SHP77 treated with DMSO at 0.1 percent for 48 hours (cell line): ENCODE measurements around the gene PPIF.

Experiments used
- DNase-seq: peaks from one replicate; lab custom pipeline; 2025; lab: John Stamatoyannopoulos, UW

The PPIF gene

DNA sequence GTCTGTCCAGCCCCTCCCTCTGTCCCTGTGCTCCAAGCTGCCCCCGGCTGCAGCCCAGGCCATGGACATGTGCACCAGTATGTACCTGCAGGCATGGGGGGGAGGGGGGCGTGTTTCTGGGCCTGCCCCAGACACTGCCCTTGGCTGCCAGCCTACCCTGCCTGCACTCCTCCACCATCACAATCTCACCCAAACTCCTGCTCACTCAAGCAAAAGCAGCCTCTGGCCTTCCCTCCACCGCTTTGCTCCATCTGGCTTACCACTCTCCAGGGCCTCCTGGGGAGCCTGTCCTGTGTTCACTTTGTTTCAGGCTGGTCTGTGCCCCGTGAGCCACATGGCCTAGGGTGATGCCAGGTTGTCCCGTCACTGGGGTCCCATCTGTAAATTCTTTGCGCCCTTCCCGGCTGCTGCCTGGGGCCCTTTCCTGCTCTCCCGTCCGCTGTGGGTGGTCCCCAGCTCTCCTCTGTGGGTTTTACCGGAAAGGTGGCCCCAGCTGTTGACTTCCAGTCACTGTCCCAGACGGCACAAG, 33.3 kb upstream of the PPIF start:
- DNase-seq, result no peak

DNA sequence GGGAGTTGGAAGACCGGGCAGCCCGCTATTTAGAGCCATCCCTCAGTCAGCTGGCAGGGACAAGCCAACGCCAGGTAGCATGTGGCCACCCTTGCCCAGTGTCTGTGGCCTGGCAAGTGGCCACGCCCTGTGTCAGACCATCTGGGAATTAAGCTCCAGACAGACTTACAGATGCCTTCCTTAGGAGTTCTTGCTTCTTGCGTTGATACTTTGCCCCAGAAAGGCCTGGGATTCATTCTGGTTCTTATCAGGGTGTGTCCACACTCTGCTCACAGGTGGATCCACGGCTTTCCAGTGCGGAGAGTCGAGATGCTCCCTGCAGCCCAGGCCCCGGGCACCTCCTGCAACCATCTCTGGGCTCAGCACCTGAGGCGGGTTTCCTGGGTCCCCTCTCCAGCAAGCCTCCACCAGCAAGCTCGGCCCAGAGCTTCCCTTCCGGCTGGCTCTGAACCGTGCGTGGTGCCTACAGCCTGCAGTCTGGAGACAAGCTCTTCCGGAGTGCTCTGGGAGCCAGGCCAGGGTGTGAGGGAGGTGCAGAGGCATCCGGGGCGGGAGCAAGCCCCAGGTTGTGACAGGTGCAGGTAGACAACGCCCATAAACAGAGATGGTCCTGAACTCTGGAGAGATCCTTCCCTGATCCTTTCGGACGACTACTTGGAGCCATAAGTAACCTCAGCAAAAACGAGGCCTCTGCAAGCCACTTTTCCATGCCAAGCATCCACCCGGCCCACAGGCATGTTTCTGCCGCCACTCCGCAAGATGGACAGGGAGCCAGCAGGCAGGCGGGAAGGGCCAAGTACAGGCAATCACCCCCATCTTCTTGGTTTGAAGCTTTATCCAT, 32.3 kb upstream of the PPIF start:
- no peak for DNase-seq

DNA sequence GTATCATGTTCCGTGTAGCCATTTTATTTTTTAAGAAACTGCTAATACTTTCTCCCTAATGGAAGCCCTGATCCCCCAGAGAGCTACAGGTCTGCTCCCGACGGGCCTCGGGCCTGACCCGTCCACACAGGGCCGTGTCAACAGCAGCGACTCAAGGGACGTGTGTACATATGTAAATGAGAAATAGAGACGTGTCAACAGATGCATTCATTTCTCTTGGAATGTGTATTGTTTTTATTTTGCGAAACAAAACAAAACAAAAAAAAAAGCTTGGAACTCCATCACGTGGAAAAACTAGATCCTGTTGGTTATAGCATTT, 31.7 kb upstream of the PPIF start:
- no peak for DNase-seq

DNA sequence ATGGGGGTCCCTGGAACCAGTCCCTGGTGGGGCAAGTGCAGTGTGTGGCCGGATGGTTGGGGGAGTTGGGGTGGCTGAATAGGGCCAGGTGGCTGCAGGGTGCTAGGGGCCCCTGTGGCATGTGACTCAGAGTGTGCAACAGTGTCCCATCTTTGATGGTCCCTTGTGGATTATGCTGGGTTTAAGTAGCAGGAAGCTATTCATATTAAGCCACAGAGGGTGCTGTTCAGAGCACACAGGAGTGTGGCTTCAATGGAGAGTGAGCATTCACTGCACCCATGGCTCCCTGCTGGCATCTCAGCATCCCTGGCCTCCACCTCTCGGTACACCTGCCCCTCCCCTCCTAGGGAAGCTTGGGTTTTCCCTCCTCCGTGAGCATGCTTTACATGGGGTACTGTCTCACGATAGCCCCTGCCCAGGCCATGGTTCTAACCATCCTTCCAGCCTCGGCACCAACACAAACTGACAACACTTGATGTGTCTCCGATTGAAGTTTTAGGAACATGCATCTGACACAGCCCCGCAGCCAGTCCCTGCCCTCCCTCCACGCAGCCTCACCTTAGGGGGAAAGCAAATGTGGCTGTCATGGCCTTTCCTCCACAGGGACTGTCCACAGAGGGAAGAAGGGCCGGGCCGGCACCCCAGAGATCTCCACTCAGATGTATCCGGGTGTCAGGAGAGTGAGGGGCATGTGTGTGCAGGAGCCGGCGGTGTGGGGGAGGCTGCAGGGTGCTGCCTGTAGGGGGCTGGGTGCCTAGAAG, 30.4 kb upstream of the PPIF start:
- no peak for DNase-seq

DNA sequence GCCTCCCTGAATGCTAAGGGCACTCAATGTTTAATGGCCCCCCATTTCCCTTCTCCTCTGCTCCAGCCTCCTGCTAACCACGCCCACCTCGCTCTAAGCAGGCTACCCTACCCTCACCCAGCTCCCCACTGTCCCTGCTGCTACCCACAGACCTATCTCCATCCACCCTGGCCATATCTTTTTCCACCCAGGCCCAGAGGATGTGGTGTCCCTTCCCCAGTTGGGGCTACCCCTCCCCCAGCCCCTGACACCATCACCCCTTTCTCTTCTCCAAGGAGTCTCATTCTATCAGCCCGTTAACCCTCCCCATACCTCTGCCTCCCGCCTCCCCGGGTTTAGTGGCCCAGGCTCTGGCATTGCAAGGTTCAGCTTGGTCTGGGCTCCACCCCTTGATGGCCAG, 28.9 kb upstream of the PPIF start:
- DNase-seq, result no peak

DNA sequence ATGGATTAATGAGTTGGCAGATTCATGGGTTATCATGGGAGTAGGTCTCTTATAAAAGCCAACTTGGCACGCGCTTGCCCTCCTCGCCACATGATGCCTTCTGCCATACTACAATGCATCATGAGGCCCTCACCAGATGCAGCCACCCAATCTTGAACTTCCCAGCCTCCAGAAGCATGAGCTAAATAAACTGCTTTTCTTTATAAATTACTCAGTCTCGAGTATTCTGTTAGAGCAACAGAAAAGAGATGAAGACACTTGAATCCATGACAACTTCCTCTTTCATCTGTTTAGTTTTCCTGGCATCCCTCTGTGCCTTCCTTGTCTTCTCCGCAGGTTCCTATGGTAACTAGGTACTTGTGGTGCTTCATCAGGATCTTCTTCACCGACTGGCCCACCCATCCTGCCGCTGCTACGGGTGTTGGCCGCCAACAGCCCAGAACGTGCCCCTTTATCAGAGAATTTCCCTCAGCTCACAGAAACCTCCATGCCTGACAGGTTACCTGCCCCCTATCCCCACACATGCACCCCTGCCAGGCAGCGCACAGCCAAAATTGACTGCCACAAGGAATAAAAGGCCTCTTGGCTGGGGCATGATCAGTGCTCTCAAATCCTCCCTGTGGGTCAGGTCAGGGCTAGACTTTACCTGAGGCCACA, 28.0 kb upstream of the PPIF start:
- DNase-seq, result no peak

DNA sequence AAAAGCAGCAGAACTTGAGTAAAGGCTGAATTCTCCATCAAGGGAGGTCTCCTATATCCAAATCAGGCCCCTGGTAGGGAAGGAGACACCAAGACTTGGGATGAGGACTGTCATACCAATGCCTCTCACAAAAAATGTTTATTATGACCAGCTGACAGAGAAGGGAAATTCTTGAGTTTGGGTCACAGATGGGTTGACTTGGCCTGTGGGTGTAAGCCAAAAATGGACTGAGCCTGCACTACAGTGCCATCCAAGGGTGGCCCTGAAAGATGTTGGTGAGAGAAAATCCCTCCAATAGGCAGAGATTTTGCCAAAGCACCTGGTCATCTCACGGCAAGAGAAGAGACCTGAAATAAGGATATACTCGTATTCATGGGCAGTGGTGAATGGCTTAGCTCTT, 27.0 kb upstream of the PPIF start:
- DNase-seq, result no peak

DNA sequence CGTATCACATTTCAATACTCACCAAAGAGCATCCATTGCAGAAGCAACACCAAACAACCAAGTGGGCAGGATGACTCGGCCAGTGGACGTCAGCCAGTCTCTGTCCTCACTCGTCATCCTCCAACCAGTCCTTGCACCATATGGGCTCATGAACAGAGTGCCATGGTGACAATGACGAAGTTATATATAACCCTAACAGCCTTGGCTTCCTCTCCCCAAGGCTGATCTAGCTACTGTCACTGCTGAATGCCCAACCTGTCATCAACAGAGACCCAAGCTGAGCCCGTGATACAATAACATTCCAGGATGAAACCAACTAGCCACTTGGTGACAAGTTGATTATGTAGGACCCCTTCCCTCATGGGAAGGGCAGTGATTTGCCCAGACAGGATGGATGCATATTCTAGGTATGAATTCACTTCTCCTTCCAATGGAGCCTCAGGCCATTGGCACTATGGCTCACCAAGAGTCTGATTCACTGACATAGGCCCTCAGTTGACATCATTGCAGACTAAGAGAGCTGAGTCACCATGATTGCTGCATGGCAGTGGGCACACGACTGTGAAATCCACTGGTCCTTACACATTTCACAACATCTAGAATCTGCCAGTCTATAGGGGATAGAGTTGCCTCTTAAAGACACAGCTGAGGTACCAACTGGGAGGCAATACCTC, 26.3 kb upstream of the PPIF start:
- no peak for DNase-seq

DNA sequence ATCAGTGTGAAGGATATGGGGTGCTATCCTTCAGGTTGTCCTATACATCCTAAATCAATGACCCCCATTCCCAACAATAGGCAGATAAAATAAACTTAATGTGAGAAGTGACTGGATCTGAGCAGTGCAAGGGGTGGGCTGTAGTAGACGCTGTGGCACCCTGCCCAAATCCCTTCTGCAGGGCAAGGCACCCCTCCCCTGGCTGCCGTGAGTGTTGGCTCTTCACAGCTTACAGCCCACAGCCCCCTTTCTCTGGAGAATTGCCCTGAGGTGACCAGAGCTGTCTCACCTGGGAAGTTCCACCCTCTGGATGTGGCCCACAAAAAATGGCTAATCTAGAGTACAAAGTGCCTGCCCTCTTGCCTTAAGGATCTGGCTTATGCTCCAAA, 25.8 kb upstream of the PPIF start:
- DNase-seq, result no peak

DNA sequence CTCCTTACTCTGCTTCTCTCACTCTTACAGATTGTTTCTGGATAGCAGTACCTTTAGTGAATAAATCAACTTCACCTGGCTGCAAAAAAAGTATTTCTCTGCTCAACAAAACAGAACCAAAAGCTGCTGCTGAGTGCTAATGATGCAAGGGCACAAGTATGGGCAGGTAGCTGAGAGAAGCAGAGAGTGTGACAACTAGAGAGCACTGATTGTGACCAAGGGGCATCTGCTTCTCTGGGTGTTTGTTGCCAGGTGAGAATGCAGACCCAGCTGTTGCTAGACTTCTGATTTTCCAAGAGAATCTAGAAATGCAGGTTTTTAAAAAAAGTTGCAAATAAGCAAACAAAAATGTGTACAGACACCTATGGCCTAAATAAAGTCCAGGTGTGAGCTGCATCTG, 25.3 kb upstream of the PPIF start:
- no peak for DNase-seq

DNA sequence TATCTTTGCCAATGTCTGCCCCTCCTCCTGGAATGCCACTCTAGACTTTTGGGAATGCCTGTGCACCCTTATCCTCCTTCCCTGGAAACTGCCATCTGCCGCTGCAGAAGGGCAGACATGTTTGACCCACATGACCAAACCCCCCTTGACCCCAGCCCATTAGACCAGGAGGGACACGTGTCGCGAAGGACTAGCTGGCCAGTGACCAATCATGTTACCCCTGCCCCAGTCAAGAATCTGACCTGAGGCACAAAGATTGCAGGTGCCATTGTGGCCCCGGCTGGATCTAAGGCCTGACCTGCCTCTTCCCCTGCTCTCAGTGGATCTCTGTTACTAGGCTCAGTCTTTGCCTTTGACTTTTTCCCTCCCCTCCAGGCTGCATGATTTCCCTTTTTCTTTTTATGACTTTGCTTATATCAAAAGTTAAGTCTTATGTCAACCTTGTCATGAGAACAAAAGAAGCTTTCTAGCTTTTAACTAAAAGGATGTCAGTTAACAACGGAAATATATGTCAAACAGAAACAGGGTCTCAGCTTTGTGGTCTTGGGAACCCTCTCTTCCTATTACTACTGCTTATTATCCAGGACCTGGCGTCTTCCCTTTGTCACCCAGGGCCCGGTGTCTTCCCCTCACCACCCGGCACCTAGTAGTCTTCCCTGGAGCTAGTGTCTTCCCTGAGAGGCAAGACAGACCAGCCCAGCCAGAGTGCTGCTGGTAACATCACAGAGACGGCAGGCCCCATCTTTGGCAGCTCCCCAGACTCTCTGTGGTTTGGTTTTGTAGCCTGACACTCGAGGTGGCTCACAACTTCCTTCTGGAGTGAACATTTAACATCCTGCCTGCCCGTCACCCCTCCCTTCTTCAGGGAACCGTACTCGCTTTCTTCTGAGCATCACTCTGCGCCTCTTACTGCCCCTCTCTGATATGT, 24.4 kb upstream of the PPIF start:
- DNase-seq, result no peak

DNA sequence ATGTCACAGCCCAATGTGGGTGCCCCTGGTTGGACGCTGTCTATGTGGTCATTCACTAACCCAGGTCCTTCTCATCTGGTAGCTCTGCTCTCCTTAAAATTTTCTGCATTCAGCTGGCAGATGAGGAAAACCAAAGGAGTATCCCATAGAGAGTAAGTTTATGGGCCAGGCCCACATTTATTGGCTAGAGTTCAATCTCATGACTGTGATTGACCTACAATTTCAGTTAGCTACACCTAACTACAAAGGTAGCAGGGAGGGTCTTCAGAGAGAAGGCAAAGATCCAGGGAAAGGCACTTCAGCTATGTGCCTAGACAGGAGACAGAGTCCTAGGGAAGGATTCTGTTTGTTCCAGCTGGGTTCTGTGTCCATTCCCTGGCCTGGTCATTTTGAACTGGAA, 23.7 kb upstream of the PPIF start:
- no peak for DNase-seq

DNA sequence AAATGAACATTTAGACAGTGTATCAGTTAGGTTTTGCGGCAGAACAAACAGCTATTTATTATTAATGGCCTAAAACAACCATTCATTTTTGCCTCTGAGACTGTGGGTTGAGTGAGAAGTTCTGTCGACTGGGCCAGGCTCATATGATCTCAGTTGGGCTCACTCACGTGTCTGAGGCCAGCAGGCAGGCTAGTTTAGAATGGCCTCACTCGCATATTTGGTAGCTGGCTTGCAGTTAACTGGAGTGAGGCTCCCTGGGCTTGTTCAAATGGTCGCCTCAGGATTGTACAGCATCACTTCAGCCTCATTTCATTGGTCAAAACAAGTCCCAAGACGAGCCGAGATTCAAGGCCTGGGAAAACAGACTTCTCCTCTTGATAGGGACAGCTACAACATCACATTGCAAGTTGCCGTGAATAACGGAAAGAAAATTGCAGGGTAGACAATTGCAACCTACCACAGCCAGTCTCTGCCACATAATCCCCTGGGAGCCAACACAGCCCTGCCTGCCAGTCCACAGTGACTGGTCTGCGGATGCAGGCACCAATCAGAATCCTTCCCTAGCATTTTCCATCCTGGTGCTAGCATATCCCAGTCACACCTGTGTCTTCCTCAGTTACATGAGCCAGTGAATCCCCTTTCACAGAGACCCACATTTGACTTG, 23.1 kb upstream of the PPIF start:
- DNase-seq, result no peak

DNA sequence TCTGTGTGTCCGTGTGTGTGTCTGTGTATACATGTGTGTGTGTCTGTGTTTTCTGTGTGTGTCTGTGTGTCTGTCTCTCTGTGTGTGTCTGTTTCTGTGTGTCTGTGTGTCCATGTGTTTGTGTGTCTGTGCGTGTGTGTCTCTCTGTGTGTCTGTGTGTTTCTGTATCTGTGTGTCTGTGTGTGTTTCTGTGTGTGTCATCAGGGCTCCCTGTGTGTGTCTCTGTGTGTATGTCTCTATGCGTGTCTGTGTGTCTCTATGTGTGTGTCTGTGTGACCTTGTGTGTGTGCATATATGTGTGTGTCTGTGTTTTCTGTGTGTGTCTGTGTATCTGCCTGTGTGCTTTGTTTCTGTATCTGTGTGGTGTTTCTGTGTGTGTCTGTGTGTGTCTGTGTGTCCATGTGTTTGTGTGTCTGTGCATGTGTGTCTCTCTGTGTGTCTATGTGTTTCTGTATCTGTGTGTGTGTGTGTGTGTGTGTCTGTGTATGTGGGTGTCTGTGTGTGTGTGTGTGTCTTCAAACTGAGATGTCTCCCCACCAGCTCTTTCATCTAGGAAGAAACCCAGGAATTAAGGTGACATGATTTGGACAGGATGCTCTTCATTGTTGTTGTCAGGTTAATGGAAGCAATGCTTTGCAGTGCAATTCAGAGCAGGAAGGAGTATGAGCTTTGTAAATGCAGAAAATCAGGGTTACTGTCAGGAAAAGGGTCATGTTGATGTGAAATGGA, 20.7 kb upstream of the PPIF start:
- no peak for DNase-seq

DNA sequence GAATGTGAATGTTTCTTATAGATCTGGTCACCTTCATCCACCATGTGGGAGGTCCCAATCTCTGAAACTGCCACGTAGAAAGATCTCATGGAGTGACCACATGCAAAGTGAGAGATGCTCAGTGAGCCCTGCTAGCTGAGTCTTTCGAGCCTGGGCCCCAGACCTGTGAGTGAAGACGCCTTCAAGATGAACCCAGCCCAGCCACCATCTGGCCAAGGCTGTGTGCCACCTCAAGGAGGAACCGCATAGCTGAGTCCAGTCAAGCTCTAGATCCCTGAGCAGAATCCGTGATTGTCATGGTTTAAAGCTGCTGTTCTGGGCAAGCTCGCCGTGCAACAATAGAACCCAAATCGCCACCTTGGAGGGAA, 20.2 kb upstream of the PPIF start:
- no peak for DNase-seq

DNA sequence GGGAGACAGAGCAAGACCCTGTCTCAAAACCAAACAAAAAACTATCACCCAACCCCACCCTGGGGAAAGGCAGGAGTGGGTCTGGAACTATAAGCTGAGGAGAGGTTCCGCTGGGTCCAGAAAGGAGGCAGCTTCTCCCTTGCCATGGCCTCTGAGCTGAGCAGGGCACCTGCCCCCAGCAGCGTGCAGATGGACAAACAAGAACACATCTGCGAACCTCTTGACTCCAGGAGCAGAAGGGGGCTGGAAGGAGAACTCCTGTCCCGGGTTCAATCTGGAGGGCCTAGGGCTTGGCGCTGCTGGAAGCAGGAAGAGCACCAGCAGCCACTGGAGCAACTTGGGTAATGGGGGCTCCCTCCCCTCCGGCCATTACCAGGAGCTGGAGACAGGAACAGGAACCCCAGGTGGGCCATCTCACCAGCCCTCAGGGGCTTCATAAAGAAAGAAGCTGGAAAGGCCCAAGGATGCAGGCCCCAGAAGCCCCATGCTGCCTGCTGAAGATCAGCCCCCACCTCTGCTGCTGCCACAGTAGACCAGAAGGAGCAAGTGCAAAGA, 19.0 kb upstream of the PPIF start:
- no peak for DNase-seq

DNA sequence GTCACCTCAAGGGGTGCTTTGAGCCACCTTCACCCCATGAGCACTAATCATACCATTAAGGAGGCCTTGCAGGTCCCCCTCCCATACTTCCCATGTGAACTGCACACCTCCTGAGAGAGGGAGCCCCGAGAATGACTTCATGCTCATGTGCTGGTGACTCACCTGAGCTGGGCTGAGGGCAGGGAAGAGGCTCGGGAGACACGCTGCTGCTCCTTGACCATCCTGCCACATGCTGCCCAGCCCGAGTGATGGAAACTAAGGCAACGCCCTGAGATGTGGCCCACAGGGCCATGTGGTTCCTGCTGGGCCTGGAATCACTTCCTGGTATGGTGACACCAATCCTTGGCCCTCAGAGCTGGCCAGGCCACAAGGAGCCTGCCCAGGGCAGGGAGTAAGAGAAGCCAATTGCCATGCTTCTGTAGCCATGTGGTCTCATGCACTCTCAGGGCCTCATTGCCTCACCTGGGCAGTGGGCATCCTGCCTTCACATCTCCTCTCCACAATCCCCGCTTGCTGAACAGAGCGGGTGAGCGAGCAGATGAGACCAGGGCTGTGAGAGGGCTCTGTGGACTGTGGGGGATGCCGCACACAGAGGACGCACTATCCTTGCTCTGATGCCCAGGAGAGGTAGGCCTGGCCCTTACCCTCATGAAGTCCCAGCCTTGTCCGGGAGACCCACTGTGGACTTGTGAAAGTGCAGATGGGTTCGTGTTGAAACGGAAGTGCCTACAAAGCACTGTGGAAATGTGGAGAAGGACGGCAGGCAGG, 18.3 kb upstream of the PPIF start:
- no peak for DNase-seq

DNA sequence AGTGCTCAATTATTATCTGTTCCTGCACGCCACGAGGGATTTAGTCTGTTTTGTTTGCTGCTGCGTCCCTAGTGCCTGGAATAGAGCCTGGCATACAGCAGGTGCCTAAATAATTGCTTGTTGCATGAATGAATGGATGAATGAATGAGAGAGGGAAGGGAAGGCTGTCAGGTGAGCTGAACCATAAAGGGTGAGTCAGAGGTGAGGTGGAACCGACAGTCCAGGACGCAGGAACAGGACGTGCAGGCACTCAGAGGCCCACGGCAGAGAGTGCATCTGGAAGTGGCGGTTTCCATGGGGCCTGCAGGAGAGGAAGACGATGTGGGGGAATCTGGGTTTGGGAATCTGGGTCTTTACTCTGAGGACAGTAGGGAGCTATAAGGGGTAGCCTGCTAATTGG, 17.7 kb upstream of the PPIF start:
- no peak for DNase-seq

DNA sequence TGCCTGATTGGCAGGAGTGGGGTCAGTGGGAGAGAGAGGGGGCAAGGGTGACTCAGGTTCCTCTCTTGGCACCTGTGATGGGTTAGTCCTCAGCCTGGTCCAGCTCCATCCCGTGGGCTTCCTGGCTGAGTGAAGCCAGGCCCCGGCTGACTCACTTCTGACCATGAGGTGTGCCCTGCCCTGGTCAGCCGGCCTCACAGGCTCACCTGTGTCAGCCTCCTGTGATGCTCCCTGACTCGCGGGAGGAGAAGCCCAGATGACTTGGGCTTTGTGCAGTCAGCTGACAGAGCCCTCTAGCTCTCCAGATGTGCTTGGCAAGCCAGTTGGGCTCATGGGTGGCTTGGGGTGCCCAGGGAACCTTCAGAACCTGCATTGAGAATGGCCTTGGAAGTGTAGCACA, 16.0 kb upstream of the PPIF start:
- DNase-seq, result no peak
